HG02840 (cell line): ENCODE data around the gene SAP25.
A peak's percentile ranks its signal among the peaks of the same experiment; 100 is the strongest.

ENCODE experiments used
- ATAC-seq: cut with Tn5 transposase; IDR thresholded peaks from one replicate; pipeline ENCODE4 v1.9.1; 2021; ENCODE audit warnings: mild to moderate bottlenecking, moderate library complexity, moderate number of reproducible peaks; ENCODE audit not compliant: unreplicated experiment, low FRiP score

Gene SAP25

GRCh38 chr7:100598425-100598824 lies 24.7 kb upstream of the SAP25 start:
- no peak for ATAC-seq

GRCh38 chr7:100595188-100595587 lies 21.5 kb upstream of the SAP25 start:
- no peak for ATAC-seq

GRCh38 chr7:100591596-100591995 lies 17.9 kb upstream of the SAP25 start:
- ATAC-seq: no peak

- no peak for ATAC-seq
These were observed 16.5 kb upstream of the SAP25 start for GRCh38 chr7:100590077-100590737.

- no peak for ATAC-seq
These were observed 15.7 kb upstream of the SAP25 start for GRCh38 chr7:100589341-100589947.

GRCh38 chr7:100588438-100588837 lies 14.7 kb upstream of the SAP25 start:
- ATAC-seq: no peak

- ATAC-seq: peak; percentile 86
These were observed 12.7 kb upstream of the SAP25 start, which contains the start of gene FBXO24 for GRCh38 chr7:100586266-100587025. Gene FBXO24, plus strand, starts transcription at chr7:100586328. Its CDS starts 298 bp downstream, at chr7:100586626.

- no peak for ATAC-seq
These were observed 12.0 kb upstream of the SAP25 start, which contains the start of gene LRCH4 for GRCh38 chr7:100585511-100586265. Gene LRCH4, minus strand, starts transcription at chr7:100586129. Its CDS starts 29 bp downstream, at chr7:100586100.

- no peak for ATAC-seq
These were observed 11.2 kb upstream of the SAP25 start for GRCh38 chr7:100584683-100585510.

GRCh38 chr7:100584054-100584682 lies 10.5 kb upstream of the SAP25 start:
- no peak for ATAC-seq

- ATAC-seq: no peak
These were observed 9.7 kb upstream of the SAP25 start for GRCh38 chr7:100583132-100584053.

GRCh38 chr7:100582650-100583049 lies 8.9 kb upstream of the SAP25 start:
- ATAC-seq: no peak

GRCh38 chr7:100582041-100582579 lies 8.4 kb upstream of the SAP25 start:
- no peak for ATAC-seq

- no peak for ATAC-seq
These were observed 7.0 kb upstream of the SAP25 start for GRCh38 chr7:100580466-100581283.

GRCh38 chr7:100578246-100579183 lies 4.8 kb upstream of the SAP25 start:
- ATAC-seq: no peak

GRCh38 chr7:100577507-100577906 lies 3.8 kb upstream of the SAP25 start:
- no peak for ATAC-seq
